Inflammatory macrophage (primary cell): ENCODE results near the gene NRBP1.
A peak's percentile ranks its signal among the peaks of the same experiment; 100 is the strongest.

Source experiments
- DNase-seq, 2 donors: peaks; one replicate each; pipeline ENCODE4 v3.0.0-alpha.2; 2020 to 2022
- total RNA-seq, 18 experiments: gene quantifications; one replicate each; lab custom pipeline; 2026; ENCODE audit warnings: mixed read lengths in 6 of 18, inconsistent platforms in 2 of 18; lab: John Stamatoyannopoulos, UW

Gene NRBP1
- 184 to 472 (median 263) reads per million in 18 experiments for total RNA-seq

GRCh38 chr2:27428213-27428977 is at the start of gene NRBP1:
Gene NRBP1, plus strand, starts transcription at chr2:27428631. Its CDS starts 4,643 bp downstream, at chr2:27433274.
- peak; percentile 92 to 97 for DNase-seq

- no peak for DNase-seq
Measured at GRCh38 chr2:27378809-27379290, 49.6 kb upstream of the NRBP1 start.

GRCh38 chr2:27379383-27379835 is 49.0 kb upstream of the NRBP1 start:
- DNase-seq = no peak

GRCh38 chr2:27379836-27380625 is 48.4 kb upstream of the NRBP1 start:
- peak; percentile 23 to 70 for DNase-seq

GRCh38 chr2:27380626-27381545 is 47.5 kb upstream of the NRBP1 start, which contains the start of gene ZNF513:
Gene ZNF513, minus strand, starts transcription at chr2:27380734. Its CDS starts 208 bp downstream, at chr2:27380526.
- DNase-seq = peak; percentile 96 to 98

GRCh38 chr2:27381577-27382181 is 46.8 kb upstream of the NRBP1 start:
- DNase-seq = no peak

- no peak for DNase-seq
Measured at GRCh38 chr2:27390822-27391679, 37.4 kb upstream of the NRBP1 start.

- DNase-seq = no peak
Measured at GRCh38 chr2:27393225-27393624, 35.2 kb upstream of the NRBP1 start.

GRCh38 chr2:27398962-27399361 is 29.5 kb upstream of the NRBP1 start:
- no peak for DNase-seq

GRCh38 chr2:27400348-27401135 is 27.9 kb upstream of the NRBP1 start:
- DNase-seq = no peak

GRCh38 chr2:27407798-27408491 is 20.5 kb upstream of the NRBP1 start:
- DNase-seq = peak; percentile 5

- peak in 1 of 2 donors; percentile 24 for DNase-seq
Measured at GRCh38 chr2:27408601-27409320, 19.7 kb upstream of the NRBP1 start.

- DNase-seq = peak; percentile 95 to 97
Measured at GRCh38 chr2:27409321-27410073, 18.9 kb upstream of the NRBP1 start, which contains the start of gene PPM1G. Gene PPM1G, minus strand, starts transcription at chr2:27409591. Its CDS starts 169 bp downstream, at chr2:27409422.

- no peak for DNase-seq
Measured at GRCh38 chr2:27412419-27413152, 15.8 kb upstream of the NRBP1 start.

- DNase-seq = no peak
Measured at GRCh38 chr2:27416151-27416550, 12.3 kb upstream of the NRBP1 start.

GRCh38 chr2:27420996-27421395 is 7.4 kb upstream of the NRBP1 start:
- DNase-seq = no peak
